ENCODE data around the gene VDR.

The VDR gene

DNA sequence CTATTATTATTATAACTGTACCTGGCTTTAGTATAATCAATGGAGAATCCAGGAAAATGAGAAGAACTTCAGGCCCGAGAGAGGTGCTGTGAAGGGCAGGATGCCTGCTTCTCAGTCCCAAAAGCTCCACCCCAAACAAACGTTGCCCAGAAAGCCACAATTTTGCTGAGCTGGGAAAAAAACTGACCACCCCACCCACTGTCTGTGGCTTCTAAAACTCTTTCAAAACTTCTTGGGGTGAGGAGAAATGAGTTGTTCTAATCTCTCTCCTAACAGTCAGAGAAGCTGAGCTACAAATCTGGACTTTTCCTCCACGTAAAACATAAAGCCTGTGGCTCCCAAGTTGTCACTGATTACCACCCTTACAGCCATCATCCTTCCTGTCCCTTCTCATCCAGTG, 13.4 kb downstream of the VDR start:
- DNase-seq: no peak

DNA sequence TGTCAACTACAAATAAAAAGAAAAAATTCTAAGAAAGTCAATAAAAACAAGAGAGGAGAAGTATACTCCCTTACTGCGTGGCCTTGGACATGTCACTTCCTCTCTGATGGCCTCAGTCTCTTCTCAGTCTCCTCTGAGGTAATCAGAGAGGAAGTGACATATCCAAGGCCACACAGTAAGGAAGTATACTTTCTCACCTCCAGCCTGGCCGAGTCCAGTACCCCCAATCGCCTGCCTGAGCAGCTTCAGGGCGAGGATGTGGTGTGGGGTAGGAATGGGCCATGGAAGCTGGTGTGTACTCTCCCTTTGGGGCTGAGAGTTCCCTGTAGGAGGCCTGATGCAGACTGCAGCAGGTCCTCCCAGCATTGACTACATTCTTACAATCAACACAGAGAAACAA, 15.8 kb downstream of the VDR start:
- peak; percentile 46 to 49 for DNase-seq

DNA sequence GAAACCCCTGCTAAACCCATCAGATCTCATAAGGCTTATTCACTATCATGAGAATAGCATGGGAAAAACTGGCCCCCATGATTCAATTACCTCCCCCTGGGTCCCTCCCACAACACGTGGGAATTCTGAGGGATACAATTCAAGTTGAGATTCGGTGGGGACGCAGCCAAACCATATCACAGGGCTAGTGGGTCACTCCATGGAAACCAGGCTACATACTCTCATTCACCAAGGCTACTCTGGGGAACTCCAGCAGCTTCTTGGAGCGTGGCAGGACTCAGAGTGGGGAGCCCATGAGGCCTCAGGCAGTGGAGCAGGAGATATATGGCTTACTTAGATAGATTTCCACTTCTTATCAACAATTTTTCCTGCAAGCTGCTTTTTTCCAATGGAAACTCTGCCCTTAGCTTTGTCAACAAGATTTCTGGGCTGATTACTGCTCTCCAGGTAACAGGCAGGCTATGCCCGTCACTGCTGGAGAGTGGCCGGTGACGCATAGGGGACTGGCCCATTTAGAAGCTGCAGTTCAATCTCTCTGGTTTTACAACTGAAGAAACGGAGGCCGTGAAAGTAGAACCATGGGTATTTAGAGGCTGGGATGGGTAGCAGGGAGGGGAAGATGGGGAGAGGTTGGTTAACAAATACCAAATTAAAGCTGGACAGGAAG, 16.5 kb downstream of the VDR start:
- no peak for DNase-seq

DNA sequence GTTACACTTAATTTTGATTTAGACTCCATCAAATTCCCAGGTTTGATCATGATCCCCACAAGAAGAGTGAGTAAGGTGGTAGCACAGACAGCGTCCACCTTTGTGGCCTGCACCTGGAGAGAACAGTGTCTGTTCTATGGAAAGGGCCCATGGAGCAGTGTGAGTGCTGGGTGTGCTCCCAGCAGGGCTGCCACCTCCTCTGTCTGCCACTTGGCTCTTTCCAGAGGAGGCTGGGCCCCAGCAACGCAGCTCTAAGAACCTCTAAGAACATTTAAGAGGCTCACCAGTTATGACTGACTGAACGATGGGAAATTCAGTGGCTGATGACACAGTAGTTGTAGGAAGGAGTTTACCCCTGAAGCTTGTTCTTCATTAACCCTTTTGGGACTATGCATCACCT, 17.3 kb downstream of the VDR start:
- DNase-seq: no peak

DNA sequence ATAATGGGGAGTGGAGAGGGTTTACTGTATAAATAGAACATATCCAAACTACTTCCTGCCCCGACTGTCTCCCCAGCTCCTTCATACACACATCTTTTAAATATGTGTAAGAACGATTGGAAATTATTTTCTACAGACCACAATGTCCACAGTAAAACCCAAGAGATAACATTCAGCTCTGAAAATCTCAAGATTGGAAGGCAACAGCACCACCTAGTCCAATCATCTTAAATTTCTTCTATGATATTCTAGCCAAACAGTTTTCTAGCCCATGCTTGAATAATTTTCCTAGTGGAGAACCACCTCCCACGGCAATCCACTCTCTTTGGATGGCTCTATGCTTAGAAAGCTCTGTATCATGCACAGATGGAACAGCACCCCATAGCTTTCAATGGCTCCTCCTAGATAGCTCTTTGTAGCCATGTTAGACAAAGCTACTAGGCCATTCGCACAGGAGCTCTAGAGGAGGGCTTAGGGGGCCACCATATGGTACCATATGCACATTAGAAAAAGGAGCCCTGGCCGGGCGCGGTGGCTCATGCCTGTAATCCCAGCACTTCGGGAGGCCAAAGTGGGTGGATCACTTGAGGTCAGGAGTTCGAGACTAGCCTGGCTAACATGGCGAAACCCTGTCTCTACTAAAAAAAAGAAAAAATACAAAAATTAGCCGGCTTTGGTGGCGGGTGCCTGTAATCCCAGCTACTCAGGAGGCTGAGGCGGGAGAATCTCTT, 18.1 kb downstream of the VDR start:
- DNase-seq: no peak

DNA sequence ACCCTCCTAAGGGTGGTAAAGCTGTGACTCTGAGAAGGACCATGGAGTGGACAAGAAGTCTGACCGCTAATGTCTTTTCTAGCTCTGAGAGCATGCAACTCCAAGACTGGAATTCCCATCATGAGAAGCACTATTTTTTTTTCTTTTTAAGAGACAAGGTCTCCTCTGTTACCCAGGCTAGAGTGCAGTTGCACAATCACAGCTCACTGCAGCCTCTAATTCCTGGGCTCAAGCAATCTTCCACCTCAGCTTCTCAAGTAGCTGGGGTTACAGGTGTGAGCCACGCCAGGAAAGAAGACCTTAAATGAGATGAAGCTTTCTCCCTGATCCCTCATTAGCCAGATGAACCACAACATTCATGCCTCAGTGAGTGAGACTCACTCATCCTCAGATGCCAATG, 19.2 kb downstream of the VDR start:
- no peak for DNase-seq

DNA sequence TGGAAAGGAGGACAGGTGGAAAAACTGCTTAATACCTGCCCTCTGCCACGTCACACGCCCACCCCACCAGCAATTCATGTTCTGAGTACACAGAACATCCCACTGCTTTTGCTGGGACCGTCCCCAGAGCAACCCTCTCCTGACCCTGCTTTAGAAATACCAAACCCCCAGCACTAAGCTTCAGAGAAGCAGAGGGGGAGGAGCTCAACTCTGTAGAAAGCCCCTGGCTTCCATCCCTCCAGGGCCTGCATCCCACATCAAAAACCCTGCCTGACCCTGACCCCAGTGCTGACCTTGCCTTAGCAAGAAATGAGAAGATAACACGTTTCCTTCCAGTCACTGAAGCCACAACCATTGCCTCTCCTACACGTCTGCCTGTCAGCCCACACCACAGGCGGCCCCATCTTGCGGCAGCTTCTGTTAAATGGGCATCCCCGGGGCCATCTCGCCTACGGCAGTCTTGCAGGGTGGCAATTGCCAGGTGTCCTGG, 19.7 kb downstream of the VDR start:
- peak in 1 of 2 donors; percentile 49 for DNase-seq

DNA sequence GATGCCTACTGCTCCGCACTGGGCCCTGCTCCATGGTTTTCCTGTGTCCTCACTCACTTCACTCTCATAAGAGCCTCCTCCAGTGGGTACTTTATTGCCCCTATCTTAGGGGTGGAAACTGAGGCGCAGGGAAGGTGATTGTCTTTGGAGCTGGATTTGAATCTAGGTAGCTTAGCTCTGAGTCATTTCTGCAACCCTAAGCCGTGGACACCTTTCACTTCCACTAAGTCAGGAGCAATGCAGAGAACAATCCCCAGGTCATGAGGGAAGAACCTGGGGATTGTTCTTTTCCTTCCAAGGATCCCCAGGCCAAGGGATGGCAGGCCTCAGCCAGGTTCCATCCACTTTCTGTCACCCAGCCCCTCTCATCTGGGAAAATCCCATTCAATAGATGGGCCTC, 20.3 kb downstream of the VDR start:
- DNase-seq: no peak

DNA sequence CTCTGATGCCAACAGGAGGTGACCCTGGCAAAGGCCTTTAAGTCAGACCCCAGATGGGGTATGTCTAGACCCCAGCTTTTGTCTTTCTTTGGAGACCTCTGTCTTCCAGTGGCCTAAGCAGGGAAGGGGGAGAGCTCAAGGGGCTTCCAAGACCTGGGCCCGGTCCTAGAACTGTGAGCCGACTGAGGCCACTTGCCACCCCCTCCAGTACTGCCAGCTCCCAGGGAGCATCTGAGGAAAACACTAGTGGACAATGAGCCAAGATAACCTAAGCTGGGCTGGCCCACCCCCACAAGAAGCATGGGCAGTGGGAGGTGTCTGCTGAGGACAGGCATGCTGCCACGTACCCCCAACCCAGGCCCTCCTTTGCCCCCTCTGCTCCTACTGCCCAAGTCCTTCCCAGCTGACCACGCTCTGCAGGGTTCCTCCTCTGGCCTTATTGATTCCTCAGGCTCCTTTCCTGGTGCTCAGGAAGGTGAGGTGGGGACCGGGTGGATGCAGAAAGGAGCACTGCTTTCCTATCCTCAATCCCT, 21.1 kb downstream of the VDR start:
- DNase-seq: no peak

DNA sequence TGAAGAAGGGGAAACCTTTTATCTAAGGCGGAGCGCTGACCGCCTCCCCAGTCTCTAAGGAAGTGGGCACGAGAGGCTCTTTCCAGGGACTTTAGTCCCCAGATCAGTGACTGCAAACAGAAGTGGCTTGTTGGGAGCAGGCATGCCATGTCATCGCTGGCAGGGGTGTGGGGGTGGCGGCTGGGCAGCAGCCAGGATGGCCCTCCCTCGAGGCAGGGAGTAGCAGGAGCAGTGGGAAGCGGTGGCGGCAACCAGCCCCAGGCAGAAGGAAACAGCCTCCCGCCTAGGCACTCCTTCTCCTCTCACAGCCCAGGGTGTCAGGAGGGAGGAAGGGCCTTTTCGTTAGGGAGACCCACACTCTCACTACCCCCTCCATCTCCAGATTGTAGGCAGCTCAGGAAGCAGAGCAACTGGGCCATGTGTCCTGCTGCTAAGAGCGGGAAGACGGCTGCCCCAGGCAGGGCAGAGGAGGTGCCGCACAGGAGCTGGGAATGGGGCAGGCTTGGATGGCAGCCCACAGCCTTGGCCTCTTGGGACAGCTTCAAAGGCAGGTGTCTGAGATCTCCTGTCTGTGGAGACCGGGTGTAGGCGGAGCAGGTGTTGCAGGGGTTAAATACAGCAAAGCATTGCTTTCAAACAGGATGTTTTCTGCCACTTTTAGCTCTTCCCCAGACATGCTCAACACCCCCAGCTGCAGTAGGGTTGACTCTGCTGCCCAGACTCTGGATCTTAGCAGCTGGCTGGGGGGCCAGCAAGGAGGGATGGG, 21.8 kb downstream of the VDR start:
- peak in 1 of 2 donors; percentile 28 for DNase-seq

DNA sequence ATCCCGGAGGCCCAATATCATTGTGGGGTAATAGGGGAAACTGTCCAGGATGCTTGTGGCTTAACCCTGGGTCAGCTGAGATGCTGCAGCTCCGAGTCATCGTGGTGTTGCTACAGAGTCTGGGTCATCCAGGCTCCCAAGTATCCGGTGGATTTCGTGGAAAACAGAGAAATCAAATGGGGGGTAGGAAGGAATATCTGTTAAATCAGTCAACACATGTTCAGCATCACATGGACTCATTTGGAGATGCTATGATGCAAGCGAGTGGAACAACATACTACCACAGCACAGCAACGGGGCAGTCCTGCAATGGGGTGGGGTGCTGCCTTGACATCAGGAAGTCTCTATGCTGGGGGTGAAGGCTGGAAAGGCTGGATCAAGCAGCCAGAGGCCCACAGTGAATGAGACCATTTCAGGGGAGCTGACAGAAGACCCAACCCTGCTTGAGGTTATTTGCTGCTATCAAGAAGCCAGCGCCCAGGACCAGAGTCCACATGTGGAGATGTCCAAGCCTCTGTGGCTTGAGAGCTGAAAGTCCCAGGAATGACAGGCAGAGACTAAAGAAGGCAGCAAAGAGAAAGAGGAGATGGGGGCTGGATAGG, 22.9 kb downstream of the VDR start:
- no peak for DNase-seq

DNA sequence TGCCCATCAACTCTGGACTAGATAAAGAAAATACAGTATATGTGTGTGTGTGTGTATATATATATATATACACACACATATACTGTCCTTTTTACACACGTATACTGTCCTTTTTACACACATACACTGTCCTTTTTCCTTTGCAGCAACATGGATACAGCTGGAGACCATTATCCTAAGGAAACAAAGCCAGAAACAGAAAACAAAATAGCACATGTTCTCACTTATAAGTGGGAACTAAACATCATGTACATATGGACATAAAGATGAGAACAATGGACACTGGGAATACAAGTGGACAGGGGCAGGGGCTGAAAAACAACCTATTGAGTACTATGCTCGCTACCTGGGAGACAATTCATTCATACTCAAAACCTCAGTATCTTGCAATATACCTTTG, 23.7 kb downstream of the VDR start:
- no peak for DNase-seq

DNA sequence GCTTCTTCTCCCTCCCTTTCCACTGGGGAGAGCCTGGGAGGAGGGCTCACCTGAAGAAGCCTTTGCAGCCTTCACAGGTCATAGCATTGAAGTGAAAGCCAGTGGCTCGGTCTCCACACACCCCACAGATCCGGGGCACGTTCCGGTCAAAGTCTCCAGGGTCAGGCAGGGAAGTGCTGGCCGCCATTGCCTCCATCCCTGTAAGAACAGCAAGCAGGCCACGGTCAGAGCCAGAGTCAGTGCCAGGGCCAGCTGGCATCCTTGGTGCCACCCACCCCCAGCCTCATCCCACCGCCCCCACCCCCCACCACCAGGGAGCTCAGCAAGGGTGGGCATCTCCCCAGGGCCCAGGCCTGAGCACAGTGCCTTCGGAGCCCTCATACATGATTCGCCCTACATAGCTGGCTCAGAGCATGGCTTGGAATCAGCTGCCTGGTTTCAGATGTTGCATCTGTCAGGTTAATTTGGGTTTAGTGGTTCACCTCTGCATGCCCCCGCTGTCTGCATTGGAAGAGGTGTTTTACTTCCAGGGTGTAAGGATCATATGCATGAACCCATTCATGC, 25.8 kb downstream of the VDR start:
- DNase-seq: no peak

DNA sequence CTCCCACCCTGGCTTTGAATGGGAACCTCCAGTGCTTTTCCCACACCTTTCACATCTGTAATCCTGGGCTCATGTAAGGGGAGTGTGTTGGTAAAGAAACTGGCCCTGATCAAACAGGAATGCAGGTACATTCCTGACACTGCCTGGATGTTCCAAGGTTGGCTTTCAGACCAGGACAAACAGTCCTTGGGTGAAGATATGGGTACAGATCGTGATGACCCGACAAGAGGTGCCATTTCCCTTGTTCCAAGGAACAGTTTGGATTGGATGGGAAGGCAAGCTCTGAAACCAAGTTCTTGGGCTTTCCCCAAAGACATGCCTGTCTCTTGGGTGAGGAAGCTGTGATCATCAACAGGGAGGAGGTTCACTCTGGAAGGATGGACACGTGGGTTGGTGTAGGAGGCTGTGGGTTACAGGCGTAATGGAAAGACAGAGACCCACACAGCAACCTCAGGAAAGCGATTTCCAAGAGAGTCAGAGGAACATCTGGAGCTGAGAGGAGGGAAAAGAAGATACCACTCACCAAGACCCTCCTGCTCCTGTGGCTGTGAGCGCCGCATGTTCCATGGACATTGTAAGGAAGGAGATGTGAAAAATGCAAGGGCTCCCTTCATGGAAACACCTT, 26.4 kb downstream of the VDR start:
- no peak for DNase-seq

DNA sequence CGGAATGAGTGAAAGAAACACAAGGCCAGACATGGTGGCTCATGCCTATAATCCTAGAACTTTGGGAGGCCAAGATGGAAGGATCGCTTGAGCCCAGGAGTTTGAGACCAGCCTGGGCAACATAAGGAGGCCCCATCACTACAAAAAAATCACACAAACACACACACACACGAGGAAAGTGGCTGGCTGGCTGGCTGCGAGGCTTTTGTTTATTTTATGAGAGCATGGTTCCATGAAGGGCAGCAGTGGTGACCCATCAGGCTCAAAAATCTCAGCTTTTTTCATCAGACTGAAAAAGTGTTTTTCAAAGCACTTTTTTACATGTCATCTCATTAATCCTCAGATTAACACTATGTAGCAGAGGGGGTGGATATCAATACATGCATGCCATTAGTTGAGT, 27.7 kb downstream of the VDR start:
- DNase-seq: no peak

DNA sequence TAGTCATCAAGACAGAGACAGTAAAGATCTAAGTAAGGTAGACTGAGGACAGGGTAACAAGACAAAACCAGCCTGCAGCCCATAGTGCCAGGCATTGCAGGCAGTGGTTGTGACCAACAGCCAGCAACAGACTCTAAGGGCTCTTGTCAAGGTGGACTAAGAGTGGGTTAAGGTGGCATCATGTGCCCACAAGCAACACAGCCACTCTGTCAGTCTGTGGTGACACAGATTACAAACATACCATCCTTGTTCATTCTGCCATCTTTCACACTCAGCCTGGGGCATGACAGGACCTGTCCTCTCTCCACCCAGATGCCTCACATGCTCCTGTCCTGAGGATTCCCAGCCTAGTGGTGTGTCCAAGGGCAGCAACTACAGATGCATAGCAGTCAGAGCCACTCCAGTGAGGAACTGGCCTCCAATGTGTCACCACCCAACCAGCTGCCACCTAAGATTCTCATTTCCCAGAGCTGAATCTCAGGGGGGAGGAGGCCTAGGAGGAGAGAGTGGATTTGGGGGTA, 28.3 kb downstream of the VDR start:
- DNase-seq: no peak

DNA sequence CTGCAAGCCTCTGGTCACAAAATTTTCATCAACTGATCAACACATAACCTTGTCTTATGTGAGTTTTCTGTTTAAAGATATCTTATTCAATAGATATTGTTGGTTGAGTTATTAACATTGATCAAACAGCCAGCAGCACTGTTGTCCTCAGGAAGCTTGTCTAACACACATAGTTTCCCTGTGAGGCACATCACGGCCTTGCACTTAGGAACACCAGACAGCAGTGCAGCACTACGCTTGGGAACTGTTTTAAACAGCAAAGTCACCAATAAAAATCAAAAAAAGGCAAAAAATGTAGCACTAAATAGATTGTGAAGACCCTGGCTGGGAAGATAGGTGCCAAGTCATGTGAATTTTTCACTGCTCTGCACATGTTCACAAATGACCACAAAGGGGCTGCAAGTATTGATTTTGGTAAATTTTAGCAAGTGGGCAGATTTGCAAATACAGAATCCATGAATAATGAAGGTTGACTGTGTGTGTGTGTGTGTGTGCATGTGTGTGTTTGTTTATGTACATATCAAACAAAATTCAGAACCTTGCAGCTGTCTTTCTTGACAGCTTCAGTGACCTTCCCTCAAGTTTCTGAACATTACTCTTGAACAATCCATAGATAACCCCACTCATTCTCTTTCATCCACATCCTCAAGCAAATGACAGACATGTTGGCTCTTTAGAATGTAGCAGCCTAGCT, 28.9 kb downstream of the VDR start:
- no peak for DNase-seq

DNA sequence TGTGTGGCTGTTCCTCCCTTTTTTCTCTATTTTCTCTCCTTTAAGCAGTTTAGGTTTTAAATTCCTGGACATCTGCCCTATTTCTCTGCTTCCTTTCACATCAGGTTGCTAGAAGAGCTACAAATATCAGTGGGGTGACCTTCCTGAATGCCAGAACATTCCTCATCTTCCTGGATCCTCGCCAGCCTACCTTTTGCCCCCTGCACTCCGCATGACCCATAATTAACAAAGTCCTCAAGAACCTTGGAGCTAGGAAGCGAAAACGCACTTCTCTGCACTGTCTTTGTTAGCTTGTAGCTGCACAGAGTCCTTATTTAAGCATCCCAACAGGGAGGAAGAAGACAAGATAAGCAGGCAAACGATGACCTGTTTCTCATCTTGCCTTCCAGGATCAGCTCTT, 30.5 kb downstream of the VDR start:
- DNase-seq: no peak

DNA sequence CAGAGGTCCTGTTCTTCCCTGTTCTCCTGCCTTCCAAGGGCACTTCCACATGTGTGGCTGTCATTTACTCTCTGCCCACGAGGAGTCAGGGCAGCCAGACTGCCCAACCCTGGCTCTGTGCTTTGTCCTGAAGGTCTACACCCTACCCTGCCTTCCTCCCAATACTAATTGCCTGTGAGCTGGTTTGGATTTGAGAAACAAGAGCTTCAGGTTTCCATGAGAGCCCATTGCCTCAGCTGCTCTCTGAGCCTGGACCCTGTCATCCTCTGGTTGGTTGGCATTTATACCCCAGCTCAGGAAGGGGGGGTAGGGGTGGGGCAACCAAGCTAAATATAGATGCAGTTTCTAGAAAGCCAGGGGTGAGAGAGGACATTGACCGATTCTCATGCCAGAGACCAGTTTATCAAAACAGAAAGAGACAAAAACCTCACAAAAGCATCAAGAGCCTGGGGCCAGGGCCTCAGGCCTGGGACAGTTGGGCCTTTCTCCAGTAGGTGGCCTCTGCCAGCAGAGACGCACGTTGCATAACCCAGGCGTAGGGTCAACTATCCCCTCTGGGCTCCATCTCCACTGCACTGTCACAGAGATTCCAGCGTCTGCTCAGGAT, 34.5 kb downstream of the VDR start:
- DNase-seq: no peak

DNA sequence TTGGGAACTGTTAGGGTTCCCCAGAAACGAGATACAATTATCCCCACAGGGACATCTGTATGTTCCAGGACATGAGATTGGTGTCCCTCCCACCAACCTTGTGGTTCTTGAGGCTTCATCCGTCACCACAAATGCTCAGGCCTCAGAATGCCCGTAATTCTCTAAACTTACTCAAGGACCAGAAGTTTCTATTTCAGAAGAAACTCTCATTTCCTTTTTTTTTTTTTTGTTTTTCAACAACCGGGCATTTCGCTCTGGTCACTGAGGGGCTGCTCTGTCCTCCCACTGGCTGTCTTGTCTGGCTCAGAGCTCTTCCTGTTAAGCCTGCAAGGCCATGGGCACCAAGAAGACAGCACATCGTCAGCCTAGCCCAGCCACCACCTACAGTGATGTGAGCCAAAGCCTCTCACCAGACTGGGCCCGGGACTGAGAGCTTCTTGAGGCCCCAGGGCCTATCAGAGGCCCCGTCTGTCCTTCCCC, 36.2 kb downstream of the VDR start:
- no peak for DNase-seq

DNA sequence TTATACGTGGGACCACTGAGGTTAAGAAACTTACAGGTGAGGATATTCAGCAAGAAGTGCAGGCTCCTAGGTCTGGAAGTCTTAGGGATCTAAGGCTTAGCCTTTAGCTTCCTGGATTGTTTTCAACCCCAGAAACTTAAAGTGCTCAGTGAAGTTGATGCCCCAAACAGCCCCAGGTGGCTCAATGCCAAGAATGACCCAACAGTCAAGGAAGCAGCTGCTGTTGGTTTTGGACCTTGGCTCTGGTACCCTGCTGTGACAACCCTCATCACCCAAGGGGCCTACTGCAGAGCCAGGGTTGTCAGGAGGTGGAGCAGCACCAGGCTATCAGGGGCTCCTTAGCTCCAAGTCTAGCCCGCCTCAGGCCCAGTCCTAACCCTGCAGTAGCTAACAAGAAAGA, 36.8 kb downstream of the VDR start:
- no peak for DNase-seq

Measured in CD4-positive, alpha-beta T cell treated with Interleukin-1 beta for 1 hour (primary cell).